IMR-90 (cell line): Measurements from ENCODE around the gene SLC27A1. TPM values are rescaled to one million over a fixed set of nuclear protein-coding genes. Genes with fewer than 3 reads are reported as not detected.

ENCODE experiments used
- CEBPB ChIP-seq: IDR thresholded peaks from 2 replicates; pipeline ENCODE4 v1.6.1; 2012; ENCODE audit warnings: low read depth, low read length, improper control_type of control experiment
- CHD1 ChIP-seq: IDR thresholded peaks from 2 replicates; pipeline ENCODE4 v1.6.1; 2012; ENCODE audit warnings: low read depth, low read length, improper control_type of control experiment
- RFX5 ChIP-seq: IDR thresholded peaks from 2 replicates; pipeline ENCODE4 v1.8.0; 2012; ENCODE audit warnings: low read depth, mild to moderate bottlenecking, low read length, moderate library complexity
- polyA plus RNA-seq, 3 experiments: library from polyadenylated mRNA; depleted of rRNA; stranded (reverse); fragments of >200 nt; gene quantifications; 2 replicates each; pipeline ENCODE4 v1.2.3, GENCODE V29; 2012; ENCODE audit warnings: low replicate concordance in 1 of 3
- total RNA-seq: library from RNA; depleted of rRNA; stranded (reverse); fragments of >200 nt; gene quantifications from 2 replicates; pipeline ENCODE4 v1.2.3, GENCODE V29; 2012
- TF ChIP-seq, protein P1 (sequence below): fragments of 150-350 bp; IDR thresholded peaks from 2 replicates; pipeline ENCODE4 v1.6.1; 2016; ENCODE audit warnings: low read depth, mild to moderate bottlenecking, low read length, moderate library complexity, borderline replicate concordance

Gene SLC27A1
- total and polyA plus RNA-seq, 2 of the 4 experiments (the other 2 are of a cell fraction) = 4.8 to 12.9 TPM

DNA sequence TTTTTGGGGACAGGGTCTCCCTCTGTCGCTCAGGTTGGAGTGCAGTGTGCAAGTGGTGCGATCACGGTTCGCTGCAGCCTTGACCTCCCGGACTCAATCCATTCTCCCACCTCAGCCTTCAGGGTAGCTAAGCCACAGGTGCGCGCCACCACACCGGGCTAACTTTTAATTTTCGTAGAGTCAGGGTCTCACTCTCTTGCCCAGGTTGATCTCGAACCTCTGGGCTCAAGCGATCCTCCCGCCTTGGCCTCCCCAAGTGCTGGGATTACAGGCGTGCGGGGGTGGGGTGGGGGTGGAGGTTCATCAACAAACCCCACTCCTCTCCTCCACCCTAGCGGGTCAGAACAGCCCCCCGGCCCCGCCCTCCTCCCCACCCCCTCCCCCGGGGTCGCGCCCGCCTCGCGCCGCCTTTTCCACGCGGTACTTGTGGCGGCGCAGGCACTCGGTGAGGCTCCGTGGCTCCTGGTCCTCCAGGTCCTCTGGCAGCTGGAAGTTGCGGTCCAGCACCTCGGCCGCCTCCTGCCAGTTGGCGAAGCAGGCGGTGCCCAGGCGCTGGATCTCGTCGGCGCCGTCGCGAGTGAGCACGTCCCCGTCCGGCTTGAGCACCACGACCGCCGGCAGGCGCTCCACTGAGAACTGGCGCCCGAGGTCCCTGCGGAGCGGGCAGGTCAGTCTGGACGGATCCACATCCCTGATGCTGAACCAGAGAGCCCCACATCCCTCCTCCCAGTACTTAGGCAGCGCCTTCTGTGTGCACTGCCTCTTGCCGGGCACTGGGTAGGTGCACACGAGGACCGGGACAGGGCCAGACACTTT lies 14.8 kb upstream of the SLC27A1 start (continued):
- TF ChIP-seq, protein P1, sequence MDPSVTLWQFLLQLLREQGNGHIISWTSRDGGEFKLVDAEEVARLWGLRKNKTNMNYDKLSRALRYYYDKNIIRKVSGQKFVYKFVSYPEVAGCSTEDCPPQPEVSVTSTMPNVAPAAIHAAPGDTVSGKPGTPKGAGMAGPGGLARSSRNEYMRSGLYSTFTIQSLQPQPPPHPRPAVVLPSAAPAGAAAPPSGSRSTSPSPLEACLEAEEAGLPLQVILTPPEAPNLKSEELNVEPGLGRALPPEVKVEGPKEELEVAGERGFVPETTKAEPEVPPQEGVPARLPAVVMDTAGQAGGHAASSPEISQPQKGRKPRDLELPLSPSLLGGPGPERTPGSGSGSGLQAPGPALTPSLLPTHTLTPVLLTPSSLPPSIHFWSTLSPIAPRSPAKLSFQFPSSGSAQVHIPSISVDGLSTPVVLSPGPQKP = no peak
- TF ChIP-seq CEBPB (no peak), RFX5 (no peak), CHD1 (no peak)
